GM18951 (cell line): ENCODE data around the gene PLEKHG4B.
"Not testable (repeated sequence)": the region's sequence is repeated elsewhere in the genome, so short reads cannot be mapped to it uniquely, and the experiment has no call there.

Source experiments
- POLR2A ChIP-seq: IDR thresholded peaks from 4 replicates; pipeline ENCODE4 v1.6.1; 2011; ENCODE audit warnings: mild to moderate bottlenecking; ENCODE audit not compliant: insufficient read length, insufficient read depth; ENCODE audit errors: extremely low read depth
- in situ Hi-C: fragments of 300-500 bp; cut with MboI; formaldehyde crosslinking; loops from one replicate; pipeline ENCODE4 v1.12.0; 2022; ENCODE audit warnings: low sequenced_read_pairs, mixed read lengths, inconsistent platforms; ENCODE audit not compliant: unreplicated experiment

Gene PLEKHG4B

DNA sequence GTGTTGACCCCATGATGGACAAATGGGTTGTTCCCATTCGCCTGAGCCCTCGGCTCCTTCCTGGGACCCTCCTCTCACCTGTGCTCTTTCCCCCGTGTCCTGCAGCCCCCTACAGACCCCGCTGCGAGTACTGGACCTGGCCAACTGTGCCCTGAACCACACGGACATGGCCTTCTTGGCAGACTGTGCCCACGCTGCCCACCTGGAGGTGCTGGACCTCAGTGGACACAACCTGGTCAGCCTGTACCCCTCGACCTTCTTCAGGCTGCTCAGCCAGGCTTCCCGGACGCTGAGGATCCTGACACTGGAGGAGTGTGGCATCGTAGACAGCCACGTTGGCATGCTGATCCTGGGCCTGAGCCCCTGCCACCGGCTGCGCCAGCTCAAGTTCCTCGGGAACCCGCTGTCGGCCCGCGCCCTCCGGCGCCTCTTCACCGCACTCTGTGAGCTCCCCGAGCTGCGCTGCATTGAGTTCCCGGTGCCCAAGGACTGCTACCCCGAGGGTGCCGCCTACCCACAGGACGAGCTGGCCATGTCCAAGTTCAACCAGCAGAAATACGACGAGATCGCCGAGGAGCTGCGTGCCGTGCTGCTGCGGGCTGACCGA is 102.7 kb downstream of the PLEKHG4B start:
- TF ChIP-seq POLR2A: no peak
- in situ Hi-C loops: no loop called here

DNA sequence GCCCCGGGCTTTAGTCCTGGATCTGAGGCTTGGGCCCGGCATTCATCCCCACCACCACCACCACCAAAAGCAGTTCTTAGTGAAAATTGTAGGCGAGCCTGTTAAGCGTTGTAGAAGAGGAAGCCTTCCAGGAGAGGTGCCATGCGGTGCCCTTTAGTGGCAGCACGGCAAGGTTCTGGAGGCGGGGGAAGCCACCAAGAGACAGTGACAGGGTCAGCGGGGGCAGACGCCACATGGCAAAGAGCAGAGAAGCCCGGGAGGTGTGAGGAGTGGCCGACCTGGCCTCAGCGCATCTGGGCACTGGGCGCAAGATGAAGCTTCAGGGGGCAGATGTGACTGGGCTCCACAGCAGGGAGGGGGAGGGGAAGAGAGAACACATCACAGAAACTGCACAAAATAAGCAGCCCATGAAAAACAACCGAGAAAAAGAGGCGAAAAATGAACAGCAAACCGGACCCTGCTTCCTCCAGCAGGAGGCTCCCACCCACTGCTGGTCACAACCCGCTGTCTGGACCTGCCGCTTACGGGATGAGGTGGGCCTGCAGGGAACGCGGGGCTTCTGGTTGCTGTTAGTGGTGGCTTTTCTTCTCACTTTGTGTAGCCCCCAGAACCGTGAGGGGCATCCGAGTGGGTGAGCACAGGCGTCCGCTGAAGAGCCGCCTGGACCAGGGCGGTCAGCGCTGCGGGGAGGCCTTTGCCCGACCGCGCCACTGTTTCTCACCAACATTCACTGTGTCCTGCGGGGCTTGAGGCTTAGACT is 103.6 kb downstream of the PLEKHG4B start:
- in situ Hi-C loops: no loop called here
- no peak for TF ChIP-seq POLR2A

DNA sequence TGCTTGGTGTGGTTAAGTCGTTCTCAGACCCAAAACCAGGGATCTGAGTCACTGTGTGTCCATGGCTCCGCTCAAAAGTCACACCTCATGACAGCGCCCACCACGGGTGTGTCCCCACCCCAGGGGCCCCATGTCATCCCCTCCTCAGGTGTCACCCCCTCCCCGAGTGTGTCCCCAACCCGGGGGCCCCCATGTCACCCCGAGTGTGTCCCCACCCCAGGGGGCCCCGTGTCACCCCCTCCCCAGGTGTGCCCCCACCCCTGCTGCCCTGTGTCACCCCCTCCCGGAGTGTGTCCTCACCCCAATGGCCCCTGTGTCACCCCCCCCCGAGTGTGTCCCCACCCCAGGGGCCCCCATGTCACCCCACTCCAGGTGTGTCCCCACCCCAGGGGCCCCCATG is 104.4 kb downstream of the PLEKHG4B start:
- in situ Hi-C loops: no loop called here
- TF ChIP-seq POLR2A: no peak

DNA sequence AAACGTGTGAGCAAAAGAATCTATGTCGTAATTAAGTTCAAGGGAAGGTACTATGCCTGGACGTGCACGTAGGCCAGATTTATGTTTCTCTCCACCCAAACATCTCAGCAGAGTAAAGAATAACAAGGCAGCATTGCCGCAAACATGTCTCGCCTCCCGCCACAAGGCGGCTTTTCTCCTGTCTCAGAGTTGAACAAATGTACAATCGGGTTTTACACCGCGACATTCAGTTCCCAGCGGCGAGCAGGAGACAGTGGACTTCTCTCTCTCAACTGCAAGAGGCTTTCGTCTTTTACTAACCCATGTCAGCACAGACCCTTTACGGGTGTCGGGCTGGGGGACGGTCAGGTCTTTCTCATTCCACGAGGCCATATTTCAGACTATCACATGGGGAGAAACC is 105.1 kb downstream of the PLEKHG4B start:
- in situ Hi-C loops: not testable (repeated sequence)

DNA sequence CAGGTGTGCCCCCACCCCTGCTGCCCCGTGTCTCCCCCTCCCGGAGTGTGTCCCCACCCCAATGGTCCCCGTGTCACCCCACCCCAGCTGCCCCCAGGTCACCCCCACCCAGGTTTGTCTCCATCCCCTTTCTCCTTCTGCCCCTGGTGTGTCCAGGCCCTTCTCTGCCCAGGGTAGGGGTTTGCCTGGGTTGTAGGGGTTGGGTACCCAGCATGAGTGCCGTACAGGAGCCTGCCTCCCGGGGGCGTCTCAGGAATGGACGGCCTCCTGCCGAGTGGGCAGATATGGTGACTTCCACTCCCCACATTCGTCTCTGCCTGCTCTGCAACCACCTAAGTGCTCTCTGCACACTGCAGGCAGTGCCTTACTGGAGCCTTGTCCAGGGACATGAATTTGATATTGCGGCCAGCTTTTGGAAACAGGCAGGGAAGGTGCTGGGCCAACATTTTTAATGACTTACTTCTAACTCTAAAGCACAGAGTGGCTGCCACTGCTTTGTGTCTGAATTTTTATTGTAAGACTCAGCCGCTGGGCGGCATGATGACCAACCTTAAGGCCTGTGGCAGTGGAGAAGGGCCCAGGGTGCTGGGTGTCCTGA is 106.0 kb downstream of the PLEKHG4B start:
- in situ Hi-C loops: no loop called here
- TF ChIP-seq POLR2A: no peak

DNA sequence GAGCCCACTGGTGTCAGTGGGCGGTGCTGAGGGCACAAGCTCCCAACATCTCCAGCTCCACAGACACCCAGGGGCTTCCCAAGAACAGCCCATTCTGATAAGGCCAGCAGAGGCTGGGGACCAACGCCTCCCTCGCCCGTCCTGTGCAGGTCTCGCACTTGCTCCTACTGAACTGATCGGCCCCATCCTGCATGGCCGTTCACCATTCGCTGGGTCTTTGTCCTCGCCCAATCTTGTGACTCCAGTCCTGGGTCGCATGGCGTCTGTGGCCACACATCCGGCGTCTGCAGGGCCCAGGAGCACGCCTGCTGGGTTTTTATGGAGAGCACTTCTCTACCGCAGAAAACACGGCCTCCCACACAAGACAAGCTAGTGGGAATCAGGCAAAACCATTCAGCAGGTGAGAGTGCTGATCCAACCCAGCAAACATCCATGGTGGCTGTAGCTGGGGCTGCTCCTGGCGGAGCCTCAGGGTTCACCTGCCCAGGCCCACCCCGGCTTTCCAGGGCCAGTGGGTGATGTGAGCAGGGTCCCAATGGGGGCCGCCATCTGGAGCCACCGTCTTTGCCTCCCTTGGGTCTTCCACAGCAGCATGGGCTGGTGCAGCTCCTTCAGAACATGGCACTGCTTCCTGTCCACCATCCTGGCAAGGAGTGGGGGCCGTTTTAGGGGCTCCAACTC is 106.7 kb downstream of the PLEKHG4B start:
- TF ChIP-seq POLR2A: no peak

DNA sequence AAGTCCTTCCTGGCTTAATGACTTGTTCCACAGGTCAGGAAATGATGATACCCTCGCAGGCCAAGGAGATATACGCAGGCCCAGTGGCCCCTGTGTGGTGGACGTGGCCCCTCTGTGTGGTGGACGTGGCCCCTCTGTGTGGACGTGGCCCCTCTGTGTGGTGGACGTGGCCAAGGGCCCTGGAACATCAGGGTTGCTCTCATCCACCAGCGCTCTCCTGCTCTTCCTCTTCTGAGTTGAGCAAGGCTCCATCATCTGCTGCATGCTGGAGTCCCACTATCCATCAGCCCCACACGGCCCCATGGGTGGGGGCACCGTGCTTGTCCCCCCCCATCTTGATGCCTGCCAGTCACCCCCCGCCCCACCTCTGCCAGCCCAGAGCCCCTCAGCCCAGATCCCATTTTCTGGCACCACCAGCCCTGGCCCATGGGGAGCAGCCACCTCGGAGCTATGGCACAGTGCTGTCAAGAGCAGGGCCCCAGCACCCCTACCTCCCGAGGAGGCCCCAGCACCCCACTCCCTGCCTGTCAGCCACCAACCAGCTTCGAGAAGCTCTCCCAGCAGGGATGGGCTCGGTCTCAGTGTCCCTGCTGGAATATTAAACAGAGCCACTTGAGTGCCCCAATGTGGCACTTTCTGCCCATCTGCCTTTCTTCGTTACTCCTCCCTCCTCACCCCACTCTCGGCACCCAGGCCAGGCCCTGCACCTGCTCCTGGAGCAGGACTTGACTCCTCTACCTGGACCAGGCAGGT is 107.4 kb downstream of the PLEKHG4B start:
- in situ Hi-C loops: no loop called here
- TF ChIP-seq POLR2A: no peak

More for the DNA sequence above, 106.7 kb downstream of the PLEKHG4B start:
- in situ Hi-C loops: no loop called here

DNA sequence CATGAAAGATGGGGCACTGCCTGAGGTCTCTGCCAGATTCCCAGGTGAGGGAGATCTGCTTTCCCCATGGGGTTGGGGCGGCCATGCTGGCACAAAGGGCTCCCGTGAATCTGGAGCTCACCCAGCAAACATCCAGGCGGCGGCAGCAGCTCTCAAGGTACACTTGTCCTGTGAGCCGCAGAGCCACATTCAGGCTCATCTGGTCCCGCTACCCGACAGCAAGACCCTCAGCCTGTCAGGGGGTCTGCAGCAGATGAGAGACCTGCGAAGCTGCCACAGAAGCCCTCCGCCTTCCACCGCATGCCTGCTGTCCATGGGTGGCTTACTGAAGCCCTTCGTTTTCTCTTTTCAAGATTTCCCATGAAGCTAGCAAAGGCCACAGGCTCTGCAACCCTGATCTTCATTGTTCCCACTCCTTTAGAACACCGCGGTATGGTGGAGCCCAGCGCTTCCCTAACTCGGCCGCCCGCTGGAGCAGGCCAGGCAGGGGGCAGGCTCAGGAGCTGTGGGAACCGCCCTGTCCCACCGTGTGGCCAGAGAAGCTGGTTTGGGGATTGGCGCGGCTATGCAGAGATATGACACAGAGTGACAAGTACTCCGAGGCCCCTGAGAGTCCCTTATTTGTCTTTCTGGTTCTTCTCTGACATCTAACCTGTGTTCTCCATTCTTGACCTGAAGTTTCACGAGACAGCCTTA is 108.1 kb downstream of the PLEKHG4B start:
- no peak for TF ChIP-seq POLR2A
- in situ Hi-C loops: no loop called here

DNA sequence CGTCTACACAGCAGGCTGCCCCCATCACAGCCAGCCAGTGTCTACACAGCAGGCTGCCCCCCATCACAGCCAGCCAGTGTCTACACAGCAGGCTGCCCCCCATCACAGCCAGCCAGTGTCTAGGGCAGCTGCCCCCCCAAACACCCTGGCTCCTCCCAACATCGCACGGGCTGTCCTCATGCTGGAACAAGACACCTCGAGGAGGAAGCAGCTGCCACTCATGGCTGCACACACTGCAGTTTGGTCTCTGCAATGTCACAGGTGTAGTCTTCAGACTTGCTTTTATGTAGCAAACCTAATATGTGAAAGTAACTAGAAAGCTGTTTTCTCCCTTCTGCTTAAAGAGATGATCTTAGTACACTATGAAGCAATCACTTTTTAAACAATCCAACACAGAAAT is 109.0 kb downstream of the PLEKHG4B start:
- in situ Hi-C loops: no loop called here
- no peak for TF ChIP-seq POLR2A

DNA sequence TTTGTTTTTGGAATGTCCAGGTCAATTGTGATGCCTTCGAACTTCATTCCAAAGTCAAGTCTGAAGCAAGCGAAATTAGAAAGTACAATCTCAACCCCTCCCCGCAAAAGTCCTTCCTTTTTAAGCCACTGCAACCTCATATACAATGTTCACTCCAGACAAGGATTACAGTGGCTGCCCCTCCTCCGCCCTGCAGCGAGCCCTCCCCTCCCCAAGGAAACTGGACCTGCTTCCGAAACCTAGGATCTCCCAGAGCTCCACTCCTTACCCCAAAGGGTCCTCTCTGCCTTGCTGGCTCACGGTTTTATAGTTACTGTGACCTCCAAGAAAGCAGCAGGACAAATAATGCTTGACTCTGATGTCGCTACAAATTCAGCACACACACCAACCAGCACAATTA is 109.7 kb downstream of the PLEKHG4B start:
- no peak for TF ChIP-seq POLR2A
- in situ Hi-C loops: no loop called here

DNA sequence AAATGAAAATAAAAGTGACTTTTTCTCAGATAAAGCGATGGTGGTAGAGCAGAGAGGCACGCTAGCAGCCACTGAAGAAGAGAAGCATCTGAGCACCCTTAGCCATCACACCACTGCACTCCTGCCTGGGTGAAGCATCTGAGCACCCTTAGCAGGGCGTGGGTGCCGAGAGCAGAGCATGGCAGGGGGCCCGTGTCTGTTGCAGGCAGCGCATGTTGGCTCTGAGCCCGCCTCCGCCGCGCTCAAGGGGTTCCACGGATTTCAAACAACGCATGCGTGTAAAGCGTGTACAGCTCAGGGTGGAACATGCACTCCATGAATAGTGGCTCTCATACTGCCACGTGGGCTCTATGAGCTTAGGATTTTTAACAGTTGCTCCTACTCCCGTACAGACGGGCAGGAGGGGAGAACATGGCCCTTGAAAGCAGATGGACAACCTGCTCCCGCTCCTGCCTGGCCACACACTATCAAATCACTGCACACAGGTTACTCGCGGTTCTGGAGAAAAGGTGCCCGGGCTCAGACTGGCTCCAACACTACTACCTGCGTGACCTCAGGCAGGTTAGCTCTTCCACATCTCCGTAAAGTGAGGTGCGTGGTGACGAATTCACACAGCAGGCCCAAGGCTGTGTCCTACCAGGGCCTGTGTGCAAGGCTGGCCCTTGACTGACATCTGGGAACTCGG is 111.4 kb downstream of the PLEKHG4B start:
- in situ Hi-C loops: no loop called here
- no peak for TF ChIP-seq POLR2A

DNA sequence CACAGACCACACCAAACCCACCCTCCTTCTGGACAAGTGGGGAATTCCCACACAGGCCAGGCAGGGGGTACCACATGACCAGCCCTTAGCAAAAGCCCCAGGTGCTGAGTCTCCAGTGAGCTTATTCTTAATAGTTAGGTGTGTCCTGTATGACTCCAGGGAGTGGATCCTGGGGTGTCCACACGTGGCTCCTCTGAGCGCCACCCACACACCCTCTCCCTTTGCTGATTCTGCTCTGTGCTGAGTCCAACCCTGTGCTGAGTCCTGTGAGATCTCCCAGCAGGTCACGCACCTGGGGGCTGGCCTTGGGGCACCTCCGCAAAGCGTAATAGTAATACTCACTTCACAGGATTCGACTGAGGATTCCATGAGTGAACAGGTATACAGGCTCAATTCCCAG is 112.0 kb downstream of the PLEKHG4B start:
- TF ChIP-seq POLR2A: no peak
- in situ Hi-C loops: no loop called here
